Epithelial cell of esophagus (primary cell): ENCODE data around the gene ALKBH4.
"Not testable (repeated sequence)": the region's sequence is repeated elsewhere in the genome, so short reads cannot be mapped to it uniquely, and the experiment has no call there.

Source experiments
- DNase-seq: peaks from one replicate; pipeline ENCODE4 v3.0.0; 2010; ENCODE audit warnings: low read depth
- H3K4me3 ChIP-seq: 2 replicates; pipeline ENCODE4 v1.5.1; 2011; ENCODE audit warnings: mild to moderate bottlenecking, low read length, control low read depth
- CTCF ChIP-seq: IDR thresholded peaks from 2 replicates; pipeline ENCODE4 v1.5.1; 2011; ENCODE audit warnings: low read depth, mild to moderate bottlenecking, low read length, control low read depth, inconsistent platforms; ENCODE audit not compliant: insufficient read depth; ENCODE audit errors: missing control alignments

The ALKBH4 gene

GRCh38 chr7:102479982-102480637 is 15.4 kb upstream of the ALKBH4 start:
- DNase-seq, H3K4me3 ChIP-seq: not testable (repeated sequence)
- peak; percentile 36 for TF ChIP-seq CTCF

GRCh38 chr7:102479209-102479584 is 14.5 kb upstream of the ALKBH4 start:
- not testable (repeated sequence) for H3K4me3 ChIP-seq, DNase-seq

GRCh38 chr7:102478314-102479208 is 13.9 kb upstream of the ALKBH4 start, which contains the start of gene POLR2J:
Gene POLR2J (minus strand): TSS chr7:102478922. CDS start chr7:102478860, 62 bp downstream.
- H3K4me3 ChIP-seq = peak within 1 kb of the TSS; percentile 34
- DNase-seq = peak; percentile 74
- TF ChIP-seq CTCF = peak; percentile 27

- not testable (repeated sequence) for H3K4me3 ChIP-seq, DNase-seq
Measured at GRCh38 chr7:102474736-102475435, 10.2 kb upstream of the ALKBH4 start.

- not testable (repeated sequence) for H3K4me3 ChIP-seq, DNase-seq
Measured at GRCh38 chr7:102474116-102474515, 9.5 kb upstream of the ALKBH4 start.

- no peak for TF ChIP-seq CTCF
- no peak for DNase-seq
- H3K4me3 ChIP-seq = no peak overlapping the region
Measured at GRCh38 chr7:102473271-102473991, 8.8 kb upstream of the ALKBH4 start.

- no peak overlapping the region for H3K4me3 ChIP-seq
- no peak for DNase-seq
- TF ChIP-seq CTCF = no peak
Measured at GRCh38 chr7:102472126-102473041, 7.7 kb upstream of the ALKBH4 start.

GRCh38 chr7:102471791-102472125 is 7.1 kb upstream of the ALKBH4 start:
- DNase-seq = no peak
- H3K4me3 ChIP-seq = no peak overlapping the region
- no peak for TF ChIP-seq CTCF
